Measurements from ENCODE around the gene PDCL3.

The PDCL3 gene

GRCh38 chr2:100561191-100561590, 1.6 kb upstream of the PDCL3 start:
- DNase-seq = no peak

- no peak for DNase-seq
Observed at GRCh38 chr2:100563407-100564247, 834 bp downstream of the PDCL3 start.

DNA sequence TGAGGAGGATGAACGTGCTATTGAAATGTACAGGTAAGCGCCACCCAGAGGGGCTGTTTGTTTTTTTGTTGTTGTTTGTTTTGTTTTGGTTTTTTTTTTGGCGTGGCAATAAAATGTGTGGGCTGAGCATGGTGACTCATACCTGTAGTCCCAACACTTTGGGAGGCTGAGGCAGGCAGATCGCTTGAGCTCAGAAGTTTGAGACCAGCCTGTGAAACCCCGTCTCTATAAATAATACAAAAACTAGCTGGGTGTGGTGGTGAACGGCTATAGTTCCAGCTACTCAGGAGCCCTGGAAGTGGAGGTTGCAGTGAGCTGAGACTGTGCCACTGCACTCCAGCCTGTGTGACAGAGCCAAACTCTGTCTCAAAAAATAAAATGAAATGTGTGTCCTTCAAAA, 6.2 kb downstream of the PDCL3 start:
- no peak for DNase-seq

GRCh38 chr2:100571668-100572067, 8.9 kb downstream of the PDCL3 start:
- no peak for DNase-seq

DNA sequence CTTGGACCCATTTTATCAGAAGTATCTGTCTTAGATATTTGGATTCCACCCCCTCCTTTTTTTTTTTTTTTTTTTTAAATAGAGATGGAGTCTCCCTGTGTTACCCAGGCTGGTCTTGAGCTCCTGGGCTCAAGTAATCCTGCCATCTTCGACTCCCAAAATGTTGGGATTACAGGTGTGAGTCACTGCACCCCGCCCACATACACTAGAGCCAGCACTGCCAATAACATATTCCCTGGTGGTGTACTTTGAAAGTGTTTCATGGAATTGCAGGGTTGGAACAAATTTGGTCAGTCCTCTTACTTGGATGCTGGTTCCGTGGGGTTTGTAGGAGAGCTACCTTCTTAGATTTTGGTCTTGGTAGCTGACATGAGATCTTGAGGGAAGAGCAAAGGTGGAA, 15.0 kb downstream of the PDCL3 start:
- DNase-seq = no peak

DNA sequence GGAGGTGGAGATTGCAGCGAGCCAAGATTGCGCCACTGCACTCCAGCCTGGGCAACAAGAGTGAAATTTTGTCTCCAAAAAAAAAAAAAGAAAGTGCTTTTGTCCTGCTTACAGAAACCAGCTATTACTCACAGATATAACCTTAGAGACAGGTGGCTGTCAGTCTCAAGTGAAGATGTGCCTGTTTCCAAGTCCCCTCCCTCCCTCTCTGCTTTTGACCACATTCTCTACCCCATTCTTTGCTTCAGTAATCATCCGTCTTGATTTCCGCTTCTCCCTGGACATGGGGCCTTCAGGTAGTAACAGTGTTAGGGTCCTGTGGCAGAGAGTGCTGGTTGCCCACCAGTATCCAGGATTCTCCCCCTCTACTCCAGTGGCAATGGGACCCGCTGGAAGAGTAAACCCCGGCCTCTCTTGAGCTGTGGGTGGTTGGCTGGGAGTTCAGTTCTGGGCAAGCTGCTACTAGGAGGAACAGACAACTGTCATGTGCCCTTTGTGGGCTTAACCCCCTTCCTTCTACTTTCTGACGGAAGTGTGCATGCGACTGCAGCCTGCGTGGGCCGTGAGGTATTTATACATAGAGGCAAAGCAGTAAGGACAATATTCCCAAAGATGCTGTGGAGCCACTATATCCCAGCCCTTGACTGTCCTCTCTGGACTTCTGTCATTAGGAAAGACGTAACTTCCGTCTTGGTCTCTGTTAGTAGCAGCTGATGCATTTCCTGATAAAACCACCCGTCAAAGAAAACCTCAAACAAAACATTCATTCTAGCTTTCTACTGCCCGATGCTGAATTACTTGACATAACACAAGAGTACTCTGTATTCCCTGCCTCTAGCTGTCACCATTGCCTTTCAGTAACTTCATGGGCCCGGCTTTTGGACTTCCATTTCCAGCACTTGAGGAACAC, 17.8 kb downstream of the PDCL3 start:
- no peak for DNase-seq

DNA sequence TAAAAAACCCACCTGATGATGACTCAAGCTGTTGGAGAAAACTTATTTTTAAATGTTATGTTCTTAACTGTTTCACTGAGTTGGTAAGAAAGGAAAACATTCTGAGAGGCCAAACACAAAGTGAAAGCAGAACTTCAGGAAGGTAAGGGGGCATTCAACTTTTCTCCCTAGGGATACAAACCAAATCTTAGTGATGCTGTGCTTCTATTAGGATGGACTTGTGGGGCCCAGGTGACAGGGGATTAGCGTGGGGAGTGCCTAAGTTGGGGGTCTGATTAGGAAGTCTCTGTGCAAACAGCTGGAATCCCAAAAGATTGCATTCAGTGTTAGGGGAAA, 18.5 kb downstream of the PDCL3 start:
- DNase-seq = no peak

DNA sequence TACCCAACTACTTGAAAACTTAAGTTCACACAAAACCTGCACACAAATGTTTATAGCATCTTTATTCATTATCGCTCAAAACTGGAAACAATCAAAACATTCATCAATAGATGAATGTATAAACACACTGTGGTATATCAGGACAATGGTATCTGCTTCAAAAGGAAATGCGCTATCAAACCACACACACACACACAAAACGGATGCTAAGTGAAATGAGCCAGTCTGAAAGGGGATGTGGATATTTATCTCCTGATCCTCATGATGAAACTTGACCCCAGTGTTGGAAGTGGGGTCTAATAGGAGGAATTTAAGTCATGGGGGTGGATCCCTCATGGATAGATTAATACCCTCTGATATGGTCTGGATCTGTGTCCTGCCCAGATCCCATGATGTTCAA, 22.0 kb downstream of the PDCL3 start:
- DNase-seq = no peak

GRCh38 chr2:100588071-100588786, 25.4 kb downstream of the PDCL3 start:
- DNase-seq = no peak

DNA sequence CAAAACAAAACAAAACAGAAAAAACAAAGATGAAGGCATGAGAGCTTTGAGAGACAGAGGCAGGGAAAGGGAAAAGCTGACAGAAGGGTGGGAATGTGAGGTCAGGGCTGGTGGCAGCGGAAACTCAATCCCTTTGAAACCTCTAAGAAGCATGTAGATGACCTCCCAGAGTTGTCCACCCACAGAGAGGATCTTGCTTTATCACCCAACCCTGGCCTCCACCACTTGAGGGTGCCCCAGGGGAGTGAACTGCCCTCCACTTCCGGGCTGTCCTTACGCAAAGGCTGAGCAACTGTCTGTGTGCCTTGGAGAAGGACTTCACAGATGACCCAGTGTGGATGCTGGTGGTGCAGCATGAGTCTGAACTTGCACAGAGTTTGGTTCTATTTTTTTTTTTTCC, 26.7 kb downstream of the PDCL3 start:
- DNase-seq = no peak

GRCh38 chr2:100592226-100592625, 29.4 kb downstream of the PDCL3 start:
- DNase-seq = no peak

DNA sequence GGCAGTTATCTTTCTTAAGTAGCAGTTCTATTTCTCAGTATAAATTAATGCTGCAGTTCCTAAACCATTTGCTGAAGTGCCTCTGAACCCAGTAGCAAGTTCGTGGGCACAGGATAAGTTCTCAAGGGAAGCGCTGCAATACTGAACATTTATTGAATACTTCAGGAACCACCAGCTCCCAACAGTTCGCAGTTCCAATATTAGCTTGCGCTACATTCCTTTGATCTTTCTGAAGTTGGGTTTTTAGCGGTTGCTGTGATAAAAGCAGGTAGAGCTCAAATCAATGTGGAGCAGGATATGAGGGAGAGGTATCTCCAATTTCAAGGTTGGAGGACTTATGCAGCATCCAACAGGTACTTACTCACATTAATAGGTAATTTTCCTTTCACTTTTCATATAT, 33.7 kb downstream of the PDCL3 start:
- DNase-seq = no peak

DNA sequence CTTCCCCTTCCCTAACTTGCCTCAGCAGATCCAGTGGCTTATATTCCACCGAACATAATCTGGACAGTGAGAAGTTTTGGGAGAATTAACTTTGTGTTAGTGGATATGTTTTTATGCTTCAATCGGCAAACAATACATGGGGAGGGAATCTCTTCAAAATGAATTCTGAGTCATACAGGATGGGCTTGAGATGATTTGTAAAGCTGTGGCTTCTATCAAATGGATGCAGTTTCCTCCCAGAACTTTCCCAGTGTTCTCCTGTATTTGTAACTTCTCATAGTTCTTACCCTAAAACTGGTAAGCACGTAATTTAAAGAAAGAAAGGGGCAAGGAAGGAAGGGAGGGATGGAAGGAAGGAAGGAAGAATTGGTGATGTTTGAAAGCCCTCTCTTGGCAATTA, 36.8 kb downstream of the PDCL3 start:
- no peak for DNase-seq

GRCh38 chr2:100601661-100602060, 38.9 kb downstream of the PDCL3 start:
- no peak for DNase-seq

DNA sequence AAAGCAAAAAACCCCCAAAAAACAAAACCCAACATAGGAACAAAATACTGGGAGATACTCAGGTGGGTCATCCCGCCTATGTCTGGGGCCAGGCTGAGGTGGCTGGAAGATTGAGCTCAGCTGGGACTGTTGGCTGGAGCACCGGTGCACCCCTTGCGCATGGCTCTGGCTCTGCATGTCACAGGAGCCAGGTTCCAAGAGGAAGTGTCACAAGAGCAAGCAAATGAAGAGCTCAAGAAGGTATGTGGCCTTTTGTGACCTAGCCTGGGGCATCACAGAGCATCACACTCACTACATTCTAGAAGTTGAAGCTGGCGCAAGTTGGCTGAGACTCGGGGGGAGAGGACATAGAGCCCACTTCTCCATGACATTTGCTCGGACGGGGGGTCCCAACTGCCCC, 40.6 kb downstream of the PDCL3 start:
- DNase-seq = no peak

DNA sequence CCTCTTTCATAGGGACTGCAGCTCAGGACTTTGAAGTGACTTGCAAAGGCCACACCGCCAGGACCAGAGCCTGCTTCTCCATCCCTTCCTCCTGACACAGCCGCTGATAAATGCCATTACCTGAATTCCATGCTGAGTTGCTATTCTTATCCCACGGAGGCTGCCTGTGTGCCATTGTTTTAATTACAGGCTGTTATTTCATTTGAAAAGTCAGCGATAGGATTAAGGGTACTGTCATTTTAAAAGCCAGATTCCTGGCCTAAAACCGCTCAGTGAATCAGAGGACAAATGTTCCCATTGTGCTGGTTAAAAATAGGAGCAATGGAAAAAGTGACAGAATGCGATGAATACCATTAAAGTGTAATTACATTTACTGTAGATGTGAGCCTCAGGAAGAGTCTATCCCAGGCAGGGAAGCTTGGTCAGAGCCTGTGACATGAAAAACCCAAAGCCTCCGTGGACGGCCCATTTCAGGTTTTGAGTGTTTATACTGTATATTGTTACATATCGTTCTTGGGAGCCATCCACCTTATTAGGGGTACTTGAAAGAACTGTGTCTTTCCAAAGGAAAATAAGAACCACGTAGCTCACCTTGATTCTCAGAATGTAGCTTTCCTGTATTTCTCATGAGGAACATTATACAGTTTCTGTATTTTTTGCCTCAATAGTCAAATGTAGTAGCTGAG, 41.3 kb downstream of the PDCL3 start:
- DNase-seq = peak; percentile 16

DNA sequence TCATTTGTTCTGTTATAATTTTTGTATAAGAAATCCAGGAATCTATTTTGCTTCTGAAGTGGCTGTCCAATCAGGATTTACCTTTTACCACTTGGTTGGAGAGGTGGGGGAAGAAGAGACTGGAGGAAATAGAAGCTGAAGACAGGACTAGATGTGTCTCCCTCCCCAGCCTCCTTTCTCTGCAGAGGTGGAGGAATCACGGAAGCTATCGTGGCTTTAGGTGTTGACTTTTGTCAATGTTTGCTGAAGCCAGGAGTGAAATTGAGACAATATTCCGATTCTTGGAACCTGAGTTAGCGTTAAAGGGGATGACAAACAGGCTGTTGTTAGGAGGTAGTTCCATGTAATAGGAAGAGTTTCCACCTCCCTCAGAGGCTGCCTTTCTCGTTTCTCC, 43.5 kb downstream of the PDCL3 start:
- DNase-seq = no peak

GRCh38 chr2:100606726-100607343, 44.0 kb downstream of the PDCL3 start:
- no peak for DNase-seq

- no peak for DNase-seq
Observed at GRCh38 chr2:100610381-100610831, 47.6 kb downstream of the PDCL3 start.

DNA sequence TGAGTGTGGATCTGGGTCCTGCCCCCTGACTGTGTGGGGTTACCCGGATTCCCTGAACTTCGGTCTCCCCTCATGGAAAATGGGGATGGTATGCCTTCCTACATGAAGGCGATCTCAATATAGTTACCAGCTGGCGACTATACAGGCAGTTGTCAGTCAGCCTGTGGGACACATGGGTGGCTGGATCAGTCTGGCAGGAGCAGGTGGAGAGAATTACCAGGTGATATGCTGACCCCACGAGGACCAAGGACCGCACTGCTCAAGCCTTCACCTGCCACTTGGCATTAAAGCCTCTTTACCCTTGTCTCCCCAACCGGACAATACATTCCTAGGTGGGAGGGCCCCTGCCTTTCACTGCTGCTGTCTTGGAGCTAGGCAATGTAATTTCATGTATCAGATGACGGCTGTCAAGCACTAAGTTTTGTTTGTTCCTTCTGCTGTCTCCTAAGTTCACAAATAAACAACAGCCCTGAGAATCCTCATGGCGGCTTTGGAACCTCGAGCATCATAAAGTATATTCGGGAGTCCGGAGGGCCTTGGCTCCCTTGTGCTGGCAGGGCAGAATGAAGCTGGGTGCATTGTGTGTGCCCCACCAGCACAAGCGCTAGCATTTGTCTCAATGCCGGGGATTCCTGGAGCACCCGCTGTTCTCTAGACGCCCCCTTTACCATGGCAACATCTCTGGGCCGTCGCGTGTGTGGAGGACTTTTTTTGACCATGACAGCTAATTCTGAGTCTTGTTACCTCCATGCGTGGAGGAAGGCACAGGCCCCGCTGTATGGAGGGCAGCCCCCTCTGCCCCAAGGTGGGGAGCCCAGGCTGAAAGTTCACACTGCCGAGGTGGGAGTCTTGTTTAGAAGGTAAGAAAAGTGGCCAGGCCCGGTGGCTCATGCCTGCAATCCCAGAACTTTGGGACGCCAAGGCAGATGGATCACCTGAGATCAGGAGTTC, 48.6 kb downstream of the PDCL3 start:
- DNase-seq = no peak

- no peak for DNase-seq
Observed at GRCh38 chr2:100612388-100613000, 49.7 kb downstream of the PDCL3 start.

All from amniotic stem cell (primary cell).